ENCODE data around the gene THRAP3. TPM values are rescaled to one million over a fixed set of nuclear protein-coding genes. Genes with fewer than 3 reads are reported as not detected.
A peak's percentile ranks its signal among the peaks of the same experiment; 100 is the strongest.

The THRAP3 gene
- total RNA-seq, 1 donor from 2014 or later, result 81.0 TPM

DNA sequence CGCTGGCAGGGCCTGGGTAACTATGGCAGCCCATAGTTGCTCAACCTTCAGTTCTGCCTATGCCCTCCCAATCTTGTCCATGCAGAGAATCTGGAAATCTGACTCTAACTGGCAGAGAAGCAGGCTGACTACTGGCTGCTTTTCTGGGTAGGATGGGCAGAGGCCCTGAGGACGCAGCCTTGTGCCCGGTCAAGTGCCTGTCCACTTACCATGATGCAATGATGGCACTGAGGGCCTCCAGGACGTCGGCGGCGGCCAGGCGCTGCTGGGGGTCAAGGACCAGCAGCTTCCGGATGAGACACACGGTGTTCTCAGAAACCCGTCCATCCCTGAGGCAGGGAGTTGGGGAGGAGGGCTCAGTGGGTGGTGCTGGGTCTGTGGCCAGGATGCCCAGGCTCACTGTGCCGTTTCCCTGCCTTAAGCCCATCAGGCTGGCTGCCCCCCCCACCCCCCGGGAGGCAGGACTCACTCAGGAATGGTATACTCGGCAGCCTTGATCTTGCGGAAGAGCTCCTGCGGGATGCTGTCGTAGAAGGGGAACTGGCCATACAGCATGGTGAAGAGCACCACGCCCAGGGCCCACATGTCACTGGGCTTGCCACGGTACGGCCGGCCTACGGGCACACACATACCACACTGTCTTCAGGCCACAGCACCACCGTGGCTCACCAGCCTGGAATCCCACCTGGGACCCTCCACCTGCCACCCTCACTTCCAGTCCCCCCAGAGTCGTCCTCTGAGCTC is 119.6 kb downstream of the THRAP3 start:
- TF ChIP-seq, protein P1, sequence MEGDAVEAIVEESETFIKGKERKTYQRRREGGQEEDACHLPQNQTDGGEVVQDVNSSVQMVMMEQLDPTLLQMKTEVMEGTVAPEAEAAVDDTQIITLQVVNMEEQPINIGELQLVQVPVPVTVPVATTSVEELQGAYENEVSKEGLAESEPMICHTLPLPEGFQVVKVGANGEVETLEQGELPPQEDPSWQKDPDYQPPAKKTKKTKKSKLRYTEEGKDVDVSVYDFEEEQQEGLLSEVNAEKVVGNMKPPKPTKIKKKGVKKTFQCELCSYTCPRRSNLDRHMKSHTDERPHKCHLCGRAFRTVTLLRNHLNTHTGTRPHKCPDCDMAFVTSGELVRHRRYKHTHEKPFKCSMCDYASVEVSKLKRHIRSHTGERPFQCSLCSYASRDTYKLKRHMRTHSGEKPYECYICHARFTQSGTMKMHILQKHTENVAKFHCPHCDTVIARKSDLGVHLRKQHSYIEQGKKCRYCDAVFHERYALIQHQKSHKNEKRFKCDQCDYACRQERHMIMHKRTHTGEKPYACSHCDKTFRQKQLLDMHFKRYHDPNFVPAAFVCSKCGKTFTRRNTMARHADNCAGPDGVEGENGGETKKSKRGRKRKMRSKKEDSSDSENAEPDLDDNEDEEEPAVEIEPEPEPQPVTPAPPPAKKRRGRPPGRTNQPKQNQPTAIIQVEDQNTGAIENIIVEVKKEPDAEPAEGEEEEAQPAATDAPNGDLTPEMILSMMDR (IDR thresholded peaks at IDR 0.05), result no peak
- Histone ChIP-seq H3K4me3 (no peak overlapping the region), H3K4me1 (peaks cover 12% of the 10 kb centered on the region), H3K9me3 (no peaks in the 10 kb centered on the region), H3K27me3 (ENCODE audit: low read depth) (no peaks in the 10 kb centered on the region), H3K27ac (no peak overlapping the region), H3K36me3 (peaks cover 88% of the 10 kb centered on the region)
- DNase-seq (no peak), ATAC-seq (no peak)
- intact Hi-C loops (cut with DNase I), result loop anchor here (5.0 kb wide), 1 partner anchor 78 kb away; no protein-coding TSS in a partner anchor

DNA sequence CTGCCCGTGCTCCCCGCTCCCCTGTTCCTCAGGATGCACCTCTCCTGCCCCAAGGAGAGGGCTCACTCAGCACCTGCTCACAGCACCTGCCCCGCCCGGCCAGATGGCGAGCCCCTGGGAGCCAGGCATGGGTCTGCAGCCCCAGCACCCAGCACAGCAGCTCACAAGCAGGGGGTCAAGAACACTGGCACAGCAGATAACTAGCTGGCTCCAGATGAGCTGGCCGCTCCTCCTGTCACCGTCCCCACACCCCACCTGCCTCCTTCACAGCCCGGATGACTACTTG is 120.1 kb downstream of the THRAP3 start:
- Histone ChIP-seq H3K36me3 (peaks cover 91% of the 10 kb centered on the region), H3K4me3 (no peak overlapping the region), H3K27me3 (ENCODE audit: low read depth) (no peaks in the 10 kb centered on the region), H3K4me1 (peaks cover 11% of the 10 kb centered on the region), H3K9me3 (no peaks in the 10 kb centered on the region), H3K27ac (no peak overlapping the region)
- no peak for ATAC-seq
- DNase-seq, result no peak
- intact Hi-C loops (cut with DNase I), result loop anchor here (5.0 kb wide), 1 partner anchor 78 kb away; no protein-coding TSS in a partner anchor
- TF ChIP-seq, protein P1 (IDR thresholded peaks at IDR 0.05), result no peak

DNA sequence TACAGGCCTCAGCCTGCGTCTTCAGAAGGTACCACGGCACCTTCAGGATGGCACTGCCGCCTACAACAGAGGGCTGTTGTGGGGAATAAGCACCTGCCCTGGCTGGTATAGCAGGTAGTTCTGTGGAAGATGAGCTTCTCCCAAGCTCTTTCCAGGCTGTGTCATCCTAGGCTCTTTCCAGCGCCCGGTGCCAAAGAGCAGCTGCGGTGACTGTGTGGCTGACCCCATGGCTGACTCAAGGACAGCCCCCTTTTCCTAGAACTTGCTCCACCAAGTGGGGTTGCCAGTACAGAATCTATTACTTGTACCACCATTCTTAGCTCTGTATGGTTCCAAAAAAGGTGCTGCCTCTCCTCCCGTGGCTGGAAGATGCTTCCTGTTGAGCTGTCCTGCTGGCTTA is 121.1 kb downstream of the THRAP3 start:
- DNase-seq (no peak), ATAC-seq (no peak)
- TF ChIP-seq, protein P1 (IDR thresholded peaks at IDR 0.05), result no peak
- Histone ChIP-seq H3K27ac (no peak overlapping the region), H3K36me3 (peaks cover 93% of the 10 kb centered on the region), H3K4me3 (no peak overlapping the region), H3K27me3 (ENCODE audit: low read depth) (no peaks in the 10 kb centered on the region), H3K9me3 (no peaks in the 10 kb centered on the region), H3K4me1 (peaks cover 14% of the 10 kb centered on the region)
- intact Hi-C loops (cut with DNase I), result no loop called here

DNA sequence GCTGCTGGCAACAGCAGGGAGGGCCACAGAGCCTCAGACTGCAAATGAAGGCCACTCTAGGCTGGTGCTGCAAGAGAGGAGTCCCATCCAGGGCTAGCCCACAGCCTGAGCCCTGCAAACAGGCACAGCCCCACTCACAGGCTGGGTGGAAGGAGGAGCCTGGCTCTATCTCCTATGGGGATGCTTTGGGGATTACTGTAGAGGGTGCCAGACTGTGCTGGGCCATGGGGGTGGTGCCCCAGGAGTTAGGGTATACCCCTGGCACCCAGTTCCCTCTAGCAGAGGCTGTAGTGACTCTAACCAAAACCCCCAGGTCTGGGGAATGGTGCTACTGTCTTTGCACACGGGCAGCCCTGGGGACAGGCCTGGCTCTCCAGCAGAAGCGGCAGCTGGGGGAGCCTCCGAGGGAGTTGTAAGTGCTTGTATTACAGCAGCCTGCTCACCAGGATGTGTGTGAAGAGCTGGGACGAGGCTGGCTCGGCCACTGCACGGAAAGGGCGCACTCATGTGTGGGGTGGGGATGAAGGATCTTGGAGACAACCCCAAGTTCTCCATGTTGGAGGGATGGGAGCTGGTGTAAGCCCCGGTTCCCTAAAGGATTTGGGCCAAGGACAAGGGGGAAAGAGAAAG is 122.6 kb downstream of the THRAP3 start:
- Histone ChIP-seq H3K27ac (no peak overlapping the region), H3K36me3 (peaks cover 80% of the 10 kb centered on the region), H3K9me3 (no peaks in the 10 kb centered on the region), H3K4me3 (no peak overlapping the region), H3K4me1 (peaks cover 29% of the 10 kb centered on the region), H3K27me3 (ENCODE audit: low read depth) (no peaks in the 10 kb centered on the region)
- intact Hi-C loops (cut with DNase I), result no loop called here
- ATAC-seq (no peak), DNase-seq (no peak)
- TF ChIP-seq, protein P1 (IDR thresholded peaks at IDR 0.05), result no peak

DNA sequence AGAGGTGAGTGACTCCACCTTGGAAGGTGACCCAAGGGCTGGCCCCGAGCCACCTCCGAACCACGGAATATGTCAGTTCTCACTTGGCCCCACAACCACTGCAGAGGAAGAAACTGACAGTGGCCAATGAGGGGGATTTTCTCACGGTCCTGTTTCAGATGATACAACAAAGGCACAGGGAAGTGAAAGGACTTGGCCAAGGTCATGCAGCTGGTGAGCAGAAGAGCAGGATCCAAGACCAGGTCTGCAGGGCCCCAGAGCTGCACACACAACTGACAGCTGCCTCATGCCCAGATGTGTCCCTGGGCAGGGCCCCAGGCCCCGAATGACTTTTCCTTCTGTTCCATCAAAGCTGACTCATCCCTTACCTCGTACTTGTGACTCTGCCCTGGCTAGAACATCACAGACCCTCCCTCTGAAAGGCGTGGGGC is 125.0 kb downstream of the THRAP3 start:
- no peak for ATAC-seq
- no peaks in the 10 kb centered on the region for H3K9me3 ChIP-seq
- TF ChIP-seq, protein P1 (IDR thresholded peaks at IDR 0.05), result no peak
- no peaks in the 10 kb centered on the region for H3K27me3 ChIP-seq (ENCODE audit: low read depth)
- H3K36me3 ChIP-seq, result peaks cover 80% of the 10 kb centered on the region
- no peak for DNase-seq
- intact Hi-C loops (cut with DNase I), result no loop called here
- H3K4me1 ChIP-seq, result peaks cover 41% of the 10 kb centered on the region
- H3K27ac ChIP-seq, result peak overlapping the region; percentile 72
- no peak overlapping the region for H3K4me3 ChIP-seq

Measured in lower lobe of right lung (tissue), 2 donors.